ENCODE results near the gene WDR45.

- TF ChIP-seq CTCF (IDR thresholded peaks at IDR 0.05) (peak in 1 of 2 donors; percentile 49), EP300 (IDR thresholded peaks at IDR 0.05) (no peak)
Observed at GRCh38 chrX:49043220-49043986, 36.3 kb downstream of the WDR45 start, which contains the start of gene TFE3.
